NCI-H2227 (cell line): ENCODE measurements around the gene USP15.

Source experiments
- DNase-seq: peaks from one replicate; lab custom pipeline; 2025; ENCODE audit not compliant: unreplicated experiment; lab: John Stamatoyannopoulos, UW

Gene USP15

GRCh38 chr12:62279961-62280360, 19.8 kb downstream of the USP15 start:
- no peak for DNase-seq

DNA sequence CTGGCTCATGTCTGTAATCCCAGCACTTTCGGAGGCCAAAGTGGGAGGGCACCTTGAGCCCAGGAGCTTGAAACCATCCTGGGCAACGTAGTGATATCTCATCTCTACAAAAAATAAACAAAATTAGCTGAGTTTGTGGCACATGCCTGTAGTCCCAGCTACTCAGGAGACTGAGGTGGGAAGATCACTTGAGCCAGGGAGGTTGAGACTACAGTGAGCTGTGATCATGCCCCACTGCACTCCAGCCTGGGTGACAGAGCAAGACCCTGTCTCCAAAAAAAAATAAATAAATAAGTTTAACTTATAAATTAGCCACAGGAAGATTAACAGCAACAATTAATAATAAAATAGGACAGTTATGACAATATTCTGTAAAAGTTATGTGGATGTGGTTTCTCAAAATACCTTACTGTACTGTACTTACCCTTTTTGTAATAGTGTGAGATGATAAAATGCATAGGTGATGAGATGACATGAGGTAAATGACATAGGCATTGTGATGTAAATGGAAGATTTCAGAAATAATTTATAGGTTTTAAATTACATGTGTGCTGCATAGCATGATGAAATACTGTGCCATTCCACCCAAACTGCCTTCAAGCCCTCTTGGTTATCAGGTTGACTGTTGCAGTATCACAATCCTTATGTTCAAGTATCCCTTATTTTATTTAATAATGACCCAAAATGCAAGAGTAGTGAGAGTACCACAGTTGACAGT, 22.0 kb downstream of the USP15 start:
- no peak for DNase-seq

DNA sequence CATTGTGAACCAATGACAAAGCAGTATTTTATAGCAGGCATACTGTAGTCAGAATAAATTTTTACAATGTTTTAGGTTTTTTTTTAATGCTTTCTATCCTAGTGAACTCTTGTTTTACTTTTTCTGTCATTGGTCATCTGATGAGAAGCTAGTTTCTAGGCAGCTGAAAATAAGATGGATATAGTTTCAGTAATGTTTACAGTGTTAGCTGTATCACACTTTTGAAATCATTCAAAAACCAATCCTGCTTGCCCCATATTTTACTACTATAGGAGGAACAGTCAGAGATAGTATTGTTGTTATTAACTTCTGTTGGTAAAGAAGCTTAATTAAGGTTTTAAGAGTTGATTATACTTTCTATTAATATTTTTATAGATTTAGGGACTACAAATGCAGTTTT, 24.5 kb downstream of the USP15 start:
- DNase-seq = no peak

DNA sequence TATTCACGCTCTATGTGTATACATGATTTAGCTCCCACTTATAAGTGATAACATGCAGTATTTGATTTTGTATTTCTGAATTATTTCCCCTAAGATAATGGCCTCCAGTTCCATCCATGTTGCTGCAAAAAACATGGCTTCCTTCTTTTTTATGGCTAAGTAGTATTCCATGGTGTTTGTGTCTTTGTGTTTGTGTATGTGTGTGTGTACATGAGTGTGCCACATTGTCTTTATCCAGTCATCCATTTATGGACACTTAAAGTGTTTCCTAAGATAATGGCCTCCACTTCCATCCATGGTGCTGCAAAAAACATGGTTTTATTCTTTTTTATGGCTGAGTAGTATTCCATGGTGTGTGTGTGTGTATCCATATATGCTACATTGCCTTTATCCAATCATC, 25.1 kb downstream of the USP15 start:
- DNase-seq = no peak

- DNase-seq = no peak
Observed at GRCh38 chr12:62288328-62288727, 28.1 kb downstream of the USP15 start.

GRCh38 chr12:62290846-62291245, 30.6 kb downstream of the USP15 start:
- no peak for DNase-seq

DNA sequence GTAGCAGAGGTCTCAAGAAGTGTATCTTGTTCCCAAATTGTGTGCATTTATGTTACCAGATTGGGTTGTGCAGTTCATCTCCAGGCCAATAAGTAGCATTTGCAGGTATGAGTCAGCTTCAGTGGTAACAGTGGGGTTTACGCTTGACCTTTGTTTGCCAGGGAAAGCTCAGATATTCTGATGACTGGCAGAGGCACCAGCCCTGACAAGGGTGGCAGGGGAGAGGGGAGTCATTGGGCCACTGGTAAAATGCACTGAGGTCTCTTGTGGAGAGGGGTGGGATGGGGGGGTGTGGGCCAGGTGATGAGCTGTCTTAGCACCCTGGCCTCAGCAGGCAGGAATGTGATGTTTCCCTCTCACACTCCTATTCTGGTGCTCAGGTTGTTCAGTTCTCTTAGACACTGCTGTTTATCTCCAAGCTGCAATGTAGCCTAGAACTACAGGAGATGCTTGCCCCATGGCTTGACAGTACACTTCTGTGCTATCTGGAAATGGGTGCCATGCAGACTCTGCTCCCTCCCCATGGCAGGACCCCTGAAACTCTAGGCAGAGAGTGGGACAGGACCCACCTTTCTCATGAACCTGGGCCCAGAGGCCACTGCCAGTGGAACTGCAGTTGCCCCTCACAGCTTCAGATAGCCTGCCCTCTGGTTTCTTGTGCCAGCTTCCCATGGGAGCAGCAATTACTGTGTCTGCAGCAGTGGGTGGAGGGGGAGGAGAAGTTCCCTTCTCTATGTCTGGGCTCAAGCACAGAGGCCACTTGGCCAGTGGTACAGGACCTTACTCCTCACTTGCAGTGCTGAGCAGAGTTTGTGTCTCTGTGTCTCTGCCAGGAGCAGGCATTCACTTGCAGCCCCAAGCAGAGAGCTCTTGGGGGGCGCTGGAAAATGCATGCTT, 31.9 kb downstream of the USP15 start:
- no peak for DNase-seq

DNA sequence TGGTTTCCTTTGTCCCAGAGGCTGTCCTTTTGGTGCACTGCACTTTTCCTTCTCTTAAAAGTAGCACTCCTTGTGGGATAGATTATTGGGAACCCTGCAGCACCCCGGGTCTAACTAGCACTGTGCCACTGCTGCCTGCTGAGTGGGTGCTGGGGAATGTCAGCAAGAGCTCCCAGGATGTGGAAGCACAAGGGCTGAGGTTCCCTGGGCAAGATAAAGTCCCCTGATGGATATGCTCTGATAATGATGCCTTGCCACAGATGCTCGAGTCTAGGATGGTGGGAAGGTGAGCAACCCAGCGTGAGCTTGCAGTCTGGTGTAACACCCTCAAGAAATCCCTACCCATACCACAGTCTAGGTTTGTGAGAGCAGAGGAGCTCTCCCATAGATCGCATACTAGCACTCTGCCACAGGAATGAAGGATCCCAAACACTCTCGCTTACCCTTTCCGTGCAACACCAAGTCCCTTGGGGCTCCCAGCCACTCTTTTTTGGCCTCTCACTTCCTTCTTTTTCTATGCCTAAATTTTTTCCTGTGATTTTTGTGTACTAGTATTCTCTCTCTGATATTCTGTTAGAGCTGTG, 32.6 kb downstream of the USP15 start:
- no peak for DNase-seq

DNA sequence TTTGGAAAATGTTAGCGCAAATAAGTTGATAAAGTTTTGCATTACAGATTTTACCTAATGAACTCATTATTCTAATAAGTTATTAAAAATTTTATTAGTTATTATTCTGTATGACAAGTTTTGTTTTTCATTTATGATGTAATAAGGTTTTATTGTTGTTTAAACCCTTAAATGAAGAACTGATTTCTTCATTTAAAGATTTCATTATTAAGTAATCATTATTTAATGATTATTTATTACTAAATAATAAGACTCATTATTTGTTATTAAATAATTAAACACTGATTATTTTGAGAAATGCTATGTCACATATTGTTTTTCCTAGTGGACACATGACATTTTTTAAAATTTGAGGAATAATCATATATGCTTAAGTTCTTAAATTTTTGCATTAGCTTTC, 34.2 kb downstream of the USP15 start:
- DNase-seq = no peak

DNA sequence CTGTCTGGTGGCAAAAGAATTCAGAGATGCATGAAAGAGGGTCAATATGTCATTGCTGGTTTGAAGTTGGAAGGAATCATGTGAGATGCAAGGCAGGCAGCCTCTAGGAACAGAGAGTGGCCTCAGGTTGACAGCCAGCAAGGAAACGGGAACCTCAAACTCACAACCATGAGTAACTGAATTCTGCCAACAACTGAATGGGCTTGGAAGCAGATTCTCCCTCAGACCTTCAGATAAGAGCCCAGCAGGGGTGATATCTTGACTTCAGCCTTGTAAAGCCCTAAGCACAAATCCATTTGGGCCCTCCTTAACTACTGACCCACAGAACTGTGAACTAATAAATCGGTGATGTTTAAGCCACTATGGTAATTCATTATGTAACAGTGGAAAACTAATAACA, 35.8 kb downstream of the USP15 start:
- no peak for DNase-seq

- DNase-seq = no peak
Observed at GRCh38 chr12:62297321-62297720, 37.1 kb downstream of the USP15 start.

DNA sequence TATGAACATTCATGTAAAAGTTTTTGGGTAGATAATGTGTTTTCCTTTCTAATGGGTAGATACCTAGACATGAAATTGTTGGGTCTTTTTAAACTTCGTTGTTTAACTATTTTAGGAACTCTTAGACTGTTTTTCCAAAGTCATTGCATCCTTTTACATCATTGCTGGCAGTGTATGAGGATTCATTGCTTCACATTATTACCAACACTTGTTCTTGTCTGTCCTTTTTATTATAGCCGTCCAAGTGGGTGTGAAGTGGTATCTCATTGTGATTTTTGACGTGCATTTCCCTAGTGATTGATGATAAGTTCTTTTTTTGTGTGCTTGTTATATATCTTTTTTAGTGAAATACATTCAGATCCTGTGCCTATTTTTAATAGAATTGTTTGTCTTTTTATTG, 39.4 kb downstream of the USP15 start:
- no peak for DNase-seq

DNA sequence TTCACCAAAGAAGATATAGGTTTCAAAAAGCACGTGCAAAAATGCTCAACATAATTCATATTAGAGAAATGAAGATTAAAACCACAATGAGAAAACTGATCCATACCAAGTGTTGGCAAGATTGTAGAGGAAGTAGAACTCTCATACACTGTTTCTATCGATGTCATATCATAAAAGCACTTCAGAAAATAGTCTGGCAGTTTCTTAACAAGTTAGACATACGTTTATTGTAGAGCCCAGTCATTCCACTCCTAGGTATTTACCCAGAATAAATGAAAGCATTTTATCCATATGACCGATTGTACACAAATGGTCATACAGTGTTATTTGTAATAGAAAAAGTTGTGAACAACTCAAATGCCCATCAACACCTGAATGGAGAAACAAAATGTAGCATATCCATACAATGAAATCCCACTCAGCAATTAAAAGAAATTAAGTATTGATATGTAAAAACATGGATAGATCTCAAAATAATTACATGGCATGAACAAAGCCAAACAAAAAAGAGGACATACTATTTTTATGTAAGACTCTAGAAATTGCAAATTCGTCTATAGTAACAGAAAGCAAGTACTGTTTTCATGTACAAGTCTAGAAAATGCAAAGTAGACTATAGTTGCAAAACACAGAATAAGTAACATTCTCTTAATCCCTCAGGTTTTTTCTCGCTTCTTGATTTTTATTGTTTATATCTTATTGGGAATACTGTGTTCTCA, 41.0 kb downstream of the USP15 start:
- DNase-seq = no peak

- DNase-seq = no peak
Observed at GRCh38 chr12:62301799-62302133, 41.6 kb downstream of the USP15 start.

DNA sequence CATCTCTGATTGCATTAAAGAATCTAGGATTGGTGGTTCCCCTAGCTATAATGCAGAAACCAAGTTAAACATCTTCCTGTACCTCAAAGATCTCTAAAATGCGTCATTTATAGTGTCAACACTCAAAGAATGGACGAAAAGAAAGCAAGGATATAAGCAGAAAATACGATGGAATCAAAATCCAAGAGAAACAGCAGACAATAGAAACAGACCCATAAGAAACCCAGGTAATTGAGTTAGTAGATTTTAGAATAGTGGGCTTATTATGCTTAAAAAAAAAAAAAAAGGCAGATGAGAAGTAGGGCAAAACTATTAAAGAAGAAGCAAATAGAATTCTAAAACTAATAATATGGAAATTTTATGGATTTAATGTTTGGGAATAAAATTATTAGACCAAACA, 44.4 kb downstream of the USP15 start:
- DNase-seq = no peak

- no peak for DNase-seq
Observed at GRCh38 chr12:62305778-62306177, 45.6 kb downstream of the USP15 start.

DNA sequence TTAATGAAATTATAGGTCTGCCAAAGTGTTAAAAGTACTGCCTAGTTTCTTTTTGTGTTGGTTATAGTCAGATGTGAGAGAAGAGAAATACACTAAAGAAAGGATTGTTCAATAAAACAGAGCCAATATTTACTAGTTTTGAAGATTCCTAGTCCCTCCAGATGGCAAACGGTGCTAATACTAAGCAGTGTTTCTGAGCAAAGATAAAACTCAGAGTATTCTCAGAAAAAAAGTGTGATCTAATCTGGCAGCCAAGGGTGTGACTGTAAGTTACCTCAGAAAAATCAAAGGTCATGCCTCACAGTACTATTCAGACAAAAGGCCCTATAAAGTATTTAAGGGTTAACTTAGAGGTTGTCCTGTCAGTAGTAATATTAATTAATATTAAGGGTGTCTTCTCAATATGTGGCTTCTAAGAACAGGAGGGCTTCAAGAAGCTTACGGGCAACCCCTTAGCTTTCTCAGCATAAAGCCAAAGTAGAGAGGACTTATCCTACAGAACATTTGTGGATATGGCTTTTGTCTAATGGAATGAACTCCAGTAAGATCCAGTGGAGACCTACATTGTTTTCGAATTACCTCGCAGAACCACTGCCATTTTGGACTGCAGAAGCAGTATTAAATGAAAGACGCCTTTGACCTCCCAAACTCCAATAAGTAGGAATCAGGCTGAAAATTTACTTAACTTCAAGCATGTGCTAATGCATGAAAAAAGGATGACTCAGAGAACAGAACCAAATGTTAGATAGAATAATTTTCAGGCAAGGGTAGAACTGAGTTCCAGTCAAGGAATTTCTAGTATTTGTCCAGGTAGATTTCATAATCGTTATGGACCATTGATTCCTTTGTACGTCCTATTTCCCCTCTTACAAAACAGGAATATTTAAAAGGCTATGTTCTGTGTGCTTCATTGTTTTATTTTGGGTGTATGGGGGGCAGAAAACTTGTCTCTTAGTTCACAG, 46.6 kb downstream of the USP15 start:
- DNase-seq = no peak

GRCh38 chr12:62308201-62308600, 48.0 kb downstream of the USP15 start:
- DNase-seq = no peak

DNA sequence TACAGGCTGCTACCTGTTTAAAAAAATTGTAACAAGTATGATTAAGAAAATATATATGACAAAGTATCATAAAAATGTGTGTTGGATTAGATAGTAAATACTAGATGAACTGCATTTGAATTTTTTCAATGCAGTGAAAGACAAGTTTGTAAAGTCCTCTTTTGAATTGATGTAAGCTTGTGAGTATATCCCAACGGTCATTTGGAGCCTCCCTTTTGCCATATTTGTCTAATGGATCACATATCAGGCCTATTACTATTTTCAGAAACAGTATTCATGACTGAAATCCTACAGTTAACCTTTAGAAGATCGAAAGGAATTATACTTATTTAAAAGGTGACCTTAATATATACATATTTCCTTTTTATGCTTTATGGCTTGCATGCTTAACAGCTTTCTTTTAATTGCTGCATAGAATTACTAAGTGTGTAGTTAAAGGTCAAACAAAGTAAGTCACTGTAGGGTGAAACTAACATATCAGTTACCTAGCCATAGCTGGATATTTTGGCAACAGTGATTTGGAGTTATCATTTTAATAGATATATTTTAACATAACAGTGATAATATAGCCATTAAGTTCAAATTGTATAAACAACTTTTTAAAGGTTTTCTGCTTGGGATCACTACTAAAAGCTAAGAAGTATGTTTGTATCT, 53.6 kb downstream of the USP15 start:
- no peak for DNase-seq

- DNase-seq = no peak
Observed at GRCh38 chr12:62317017-62317416, 56.8 kb downstream of the USP15 start.
